Caco-2 (cell line): ENCODE data around the gene RBFA. TPM values are rescaled to one million over a fixed set of nuclear protein-coding genes. Genes with fewer than 3 reads are reported as not detected.

Source experiments
- BruUV-seq: library from RNA; stranded (reverse); fragments of 400-500 nt; replicated peaks from 2 replicates; lab custom pipeline; 2021; lab: Mats Ljungman, UMichigan
- CTCF ChIA-PET: fragments of 300-600 bp; sonication (Branson Sonifier 250); formaldehyde crosslinking; loops from one replicate; lab custom pipeline; 2022; ENCODE audit warnings: antibody characterized with exemption; lab: Charles Lee
- POLR2A ChIA-PET: fragments of 300-600 bp; sonication (Branson Sonifier 250); formaldehyde crosslinking; loops from one replicate; lab custom pipeline; 2022; ENCODE audit warnings: antibody characterized with exemption; lab: Charles Lee
- DNase-seq, 2 experiments: peaks; one replicate each; pipeline versions ENCODE4 v3.0.0 to v3.0.0-alpha.2; 2020 to 2022
- H3K27me3 ChIP-seq: replicated peaks from 2 replicates; pipeline ENCODE4 v1.6.0; 2011; ENCODE audit warnings: low read length; ENCODE audit not compliant: control insufficient read depth, insufficient read depth
- H3K36me3 ChIP-seq: 2 replicates; pipeline ENCODE4 v1.5.1; 2011; ENCODE audit warnings: low read length; ENCODE audit not compliant: control insufficient read depth, insufficient read depth
- H3K4me1 ChIP-seq: fragments of 250-450 bp; sonication (Bioruptor Pico); 2 replicates; pipeline ENCODE4 v1.5.1; 2020; ENCODE audit warnings: mild to moderate bottlenecking
- H3K4me3 ChIP-seq: 2 replicates; pipeline ENCODE4 v1.5.1; 2011; ENCODE audit warnings: low read depth, mild to moderate bottlenecking, control low read depth, low read length
- H3K9me3 ChIP-seq: fragments of 250-450 bp; sonication (Bioruptor Pico); 2 replicates; pipeline ENCODE4 v1.5.1; 2020; ENCODE audit warnings: mild to moderate bottlenecking, moderate library complexity
- H3K27ac Mint-ChIP-seq: one replicate; pipeline ENCODE4 v1.8.0; 2022; ENCODE audit warnings: mixed read lengths; ENCODE audit not compliant: unreplicated experiment
- H3K27me3 Mint-ChIP-seq: one replicate; pipeline ENCODE4 v1.8.0; 2022; ENCODE audit warnings: mixed read lengths; ENCODE audit not compliant: insufficient read depth, unreplicated experiment
- H3K36me3 Mint-ChIP-seq: one replicate; pipeline ENCODE4 v1.8.0; 2022; ENCODE audit warnings: mild to moderate bottlenecking, mixed read lengths; ENCODE audit not compliant: insufficient read depth, unreplicated experiment
- H3K4me1 Mint-ChIP-seq: one replicate; pipeline ENCODE4 v1.8.0; 2022; ENCODE audit warnings: low read depth, mixed read lengths; ENCODE audit not compliant: unreplicated experiment
- H3K4me3 Mint-ChIP-seq: one replicate; pipeline ENCODE4 v1.8.0; 2022; ENCODE audit warnings: mild to moderate bottlenecking, moderate library complexity, mixed read lengths; ENCODE audit not compliant: unreplicated experiment
- H3K9me3 Mint-ChIP-seq: one replicate; pipeline ENCODE4 v1.8.0; 2022; ENCODE audit warnings: mixed read lengths; ENCODE audit not compliant: unreplicated experiment
- intact Hi-C: fragments of 100-400 bp; cut with micrococcal nuclease; formaldehyde crosslinking; loops from one replicate; pipeline ENCODE4 v1.10.0; 2022; ENCODE audit not compliant: unreplicated experiment
- total RNA-seq: library from RNA; stranded (reverse); gene quantifications from 2 replicates; pipeline ENCODE4 v1.2.3, GENCODE V29; 2022
- TF ChIP-seq, protein P1 (sequence below), 2 experiments: fragments of 200-600 bp in 1 of 2; IDR thresholded peaks; 1 replicate in 1 of 2; 2 replicates in 1 of 2; pipeline versions ENCODE4 v1.5.1 to v1.8.0; 2011 to 2022; ENCODE audit warnings: antibody characterized with exemption in 1 of 2, control low read depth in 1 of 2, inconsistent platforms in 1 of 2, low read depth in 1 of 2, low read length in 1 of 2, mild to moderate bottlenecking in 1 of 2, moderate library complexity in 1 of 2; ENCODE audit not compliant: insufficient read depth in 1 of 2, severe bottlenecking in 1 of 2, unreplicated experiment in 1 of 2

RBFA gene
- total RNA-seq, 1 experiment from 2014 or later = 19.2 TPM

DNA sequence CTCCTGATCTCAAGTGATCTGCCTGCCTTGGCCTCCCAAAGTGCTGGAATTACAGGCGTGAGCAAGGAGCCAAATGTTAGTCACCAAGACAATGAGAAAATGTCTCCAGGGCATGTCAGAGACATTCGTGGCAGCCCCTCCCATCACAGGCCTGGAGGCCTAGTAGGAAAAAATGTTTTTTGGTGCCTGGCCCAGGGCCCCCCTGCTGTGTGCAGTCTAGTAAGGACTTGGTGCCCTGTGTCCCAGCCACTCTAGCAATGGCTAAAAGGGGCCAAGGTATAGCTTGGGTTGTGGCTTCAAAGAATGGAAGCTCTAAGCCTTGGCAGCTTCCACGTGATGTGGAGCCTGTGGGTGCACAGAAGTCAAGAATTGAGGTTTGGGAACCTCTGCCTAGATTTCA, 33.4 kb upstream of the RBFA start:
- Histone ChIP-seq H3K9me3 (no peaks in the 10 kb centered on the region), H3K36me3 (no peaks in the 10 kb centered on the region), H3K4me3 (no peak overlapping the region), H3K4me1 (no peaks in the 10 kb centered on the region), H3K27me3 (no peaks in the 10 kb centered on the region)
- ChIA-PET CTCF (no interaction called here), POLR2A (no interaction called here)
- no peak overlapping the region for H3K27ac Mint-ChIP-seq
- H3K9me3 Mint-ChIP-seq = peaks cover 8% of the 10 kb centered on the region
- BruUV-seq = no TSS peak
- intact Hi-C loops = no loop called here
- H3K4me3 Mint-ChIP-seq = no peak overlapping the region
- TF ChIP-seq, protein P1, sequence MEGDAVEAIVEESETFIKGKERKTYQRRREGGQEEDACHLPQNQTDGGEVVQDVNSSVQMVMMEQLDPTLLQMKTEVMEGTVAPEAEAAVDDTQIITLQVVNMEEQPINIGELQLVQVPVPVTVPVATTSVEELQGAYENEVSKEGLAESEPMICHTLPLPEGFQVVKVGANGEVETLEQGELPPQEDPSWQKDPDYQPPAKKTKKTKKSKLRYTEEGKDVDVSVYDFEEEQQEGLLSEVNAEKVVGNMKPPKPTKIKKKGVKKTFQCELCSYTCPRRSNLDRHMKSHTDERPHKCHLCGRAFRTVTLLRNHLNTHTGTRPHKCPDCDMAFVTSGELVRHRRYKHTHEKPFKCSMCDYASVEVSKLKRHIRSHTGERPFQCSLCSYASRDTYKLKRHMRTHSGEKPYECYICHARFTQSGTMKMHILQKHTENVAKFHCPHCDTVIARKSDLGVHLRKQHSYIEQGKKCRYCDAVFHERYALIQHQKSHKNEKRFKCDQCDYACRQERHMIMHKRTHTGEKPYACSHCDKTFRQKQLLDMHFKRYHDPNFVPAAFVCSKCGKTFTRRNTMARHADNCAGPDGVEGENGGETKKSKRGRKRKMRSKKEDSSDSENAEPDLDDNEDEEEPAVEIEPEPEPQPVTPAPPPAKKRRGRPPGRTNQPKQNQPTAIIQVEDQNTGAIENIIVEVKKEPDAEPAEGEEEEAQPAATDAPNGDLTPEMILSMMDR (IDR thresholded peaks at IDR 0.05; ENCODE audit: insufficient read depth in 1 of 2, low read depth in 1 of 2, low read length in 1 of 2, severe bottlenecking in 1 of 2, unreplicated experiment in 1 of 2) = no peak
- DNase-seq = no peak
- H3K27me3 Mint-ChIP-seq = no peaks in the 10 kb centered on the region
- no peaks in the 10 kb centered on the region for H3K4me1 Mint-ChIP-seq
- no peaks in the 10 kb centered on the region for H3K36me3 Mint-ChIP-seq

DNA sequence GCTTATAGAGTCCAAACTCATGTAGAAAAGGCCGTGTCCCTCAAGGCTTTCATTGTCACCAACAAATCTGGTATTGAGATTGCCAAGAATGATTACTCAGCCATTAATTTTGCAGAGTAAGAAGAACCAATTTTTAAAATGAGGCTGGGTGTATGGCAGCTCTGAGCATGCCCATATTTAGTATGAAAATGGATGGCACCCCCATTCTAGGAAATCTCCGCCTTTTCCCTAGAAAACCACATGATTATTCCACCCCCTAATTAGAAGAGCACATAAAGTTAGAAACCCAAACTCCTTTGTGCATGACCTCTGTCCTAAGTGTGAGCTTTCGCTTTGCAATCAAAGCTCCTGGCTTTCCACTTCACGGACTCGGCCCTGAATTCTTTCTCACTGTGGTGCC, 31.8 kb upstream of the RBFA start:
- H3K36me3 ChIP-seq = no peaks in the 10 kb centered on the region
- ChIA-PET POLR2A (no interaction called here), CTCF (no interaction called here)
- no peak overlapping the region for H3K27ac Mint-ChIP-seq
- TF ChIP-seq, protein P1 (IDR thresholded peaks at IDR 0.05; ENCODE audit: insufficient read depth in 1 of 2, low read depth in 1 of 2, low read length in 1 of 2, severe bottlenecking in 1 of 2, unreplicated experiment in 1 of 2) = no peak
- H3K27me3 ChIP-seq = no peaks in the 10 kb centered on the region
- no peaks in the 10 kb centered on the region for H3K9me3 ChIP-seq
- H3K4me3 Mint-ChIP-seq = no peak overlapping the region
- H3K4me1 ChIP-seq = no peaks in the 10 kb centered on the region
- H3K27me3 Mint-ChIP-seq = no peaks in the 10 kb centered on the region
- intact Hi-C loops = no loop called here
- H3K4me3 ChIP-seq = no peak overlapping the region
- BruUV-seq = no TSS peak
- peaks cover 8% of the 10 kb centered on the region for H3K9me3 Mint-ChIP-seq
- no peaks in the 10 kb centered on the region for H3K36me3 Mint-ChIP-seq
- H3K4me1 Mint-ChIP-seq = no peaks in the 10 kb centered on the region
- DNase-seq = no peak

DNA sequence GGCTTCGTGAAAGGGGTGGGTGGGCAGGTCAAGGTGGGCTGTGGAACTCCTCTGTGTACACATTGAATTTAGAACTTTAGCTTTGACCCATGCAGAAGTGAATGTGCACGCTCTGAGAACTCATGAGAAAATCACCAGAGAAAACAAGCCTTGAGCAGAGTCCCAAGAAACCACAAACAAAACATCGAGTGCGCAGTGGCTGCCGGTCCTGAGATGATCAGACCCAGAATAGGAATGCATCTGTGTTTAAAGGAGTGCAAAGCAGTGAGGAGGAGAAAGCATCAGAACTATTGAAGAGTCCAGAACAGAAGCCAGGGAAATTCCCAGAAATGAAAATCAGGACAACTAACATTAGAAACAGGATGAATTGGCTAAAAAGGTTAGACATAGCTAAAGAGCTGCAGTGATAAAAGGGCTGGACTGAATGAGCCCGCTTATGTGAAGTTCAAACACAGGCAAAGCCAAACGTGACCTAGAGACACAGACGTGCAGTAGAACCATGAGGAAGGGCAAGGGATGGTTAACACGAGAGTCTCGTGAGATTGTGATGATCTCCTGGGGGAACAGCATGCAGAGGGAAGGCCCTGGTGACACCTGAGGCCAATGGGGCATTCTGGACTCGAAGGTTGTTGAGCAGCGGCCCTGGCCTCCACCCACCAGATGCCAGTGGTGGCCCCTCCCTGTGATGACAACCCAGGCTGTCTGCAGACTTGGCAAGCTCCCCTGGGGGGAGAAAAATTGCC, 29.5 kb upstream of the RBFA start:
- Histone ChIP-seq H3K4me1 (no peaks in the 10 kb centered on the region), H3K9me3 (no peaks in the 10 kb centered on the region), H3K27me3 (no peaks in the 10 kb centered on the region), H3K4me3 (no peak overlapping the region), H3K36me3 (no peaks in the 10 kb centered on the region)
- intact Hi-C loops = no loop called here
- TF ChIP-seq, protein P1 (IDR thresholded peaks at IDR 0.05; ENCODE audit: insufficient read depth in 1 of 2, low read depth in 1 of 2, low read length in 1 of 2, severe bottlenecking in 1 of 2, unreplicated experiment in 1 of 2) = no peak
- no peak overlapping the region for H3K4me3 Mint-ChIP-seq
- H3K27ac Mint-ChIP-seq = no peak overlapping the region
- ChIA-PET POLR2A (no interaction called here), CTCF (no interaction called here)
- no peaks in the 10 kb centered on the region for H3K27me3 Mint-ChIP-seq
- peaks cover 8% of the 10 kb centered on the region for H3K9me3 Mint-ChIP-seq
- no peaks in the 10 kb centered on the region for H3K36me3 Mint-ChIP-seq
- BruUV-seq = no TSS peak
- no peaks in the 10 kb centered on the region for H3K4me1 Mint-ChIP-seq
- no peak for DNase-seq
